Left ventricle myocardium inferior (tissue), 1 donor: ENCODE results near the gene OAT. TPM values are rescaled to one million over a fixed set of nuclear protein-coding genes. Genes with fewer than 3 reads are reported as not detected.

ENCODE experiments used
- DNase-seq: peaks from one replicate; pipeline ENCODE4 v3.0.0-alpha.2; 2020
- H3K27ac ChIP-seq: fragments of 200-600 bp; replicated peaks from 2 replicates; pipeline ENCODE4 v1.8.0; 2021
- H3K27me3 ChIP-seq: fragments of 200-600 bp; 2 replicates; pipeline ENCODE4 v1.8.0; 2021; ENCODE audit warnings: low read depth
- H3K36me3 ChIP-seq: fragments of 200-600 bp; 2 replicates; pipeline ENCODE4 v1.8.0; 2021
- H3K4me1 ChIP-seq: fragments of 200-600 bp; 2 replicates; pipeline ENCODE4 v1.8.0; 2021
- H3K4me3 ChIP-seq: fragments of 200-600 bp; 2 replicates; pipeline ENCODE4 v1.8.0; 2021; ENCODE audit warnings: mild to moderate bottlenecking, moderate library complexity
- H3K9me3 ChIP-seq: fragments of 200-600 bp; replicated peaks from 2 replicates; pipeline ENCODE4 v1.8.0; 2021
- CTCF ChIP-seq: fragments of 200-600 bp; IDR thresholded peaks from 2 replicates; pipeline ENCODE4 v1.8.0; 2021; ENCODE audit warnings: antibody characterized with exemption, mild to moderate bottlenecking, borderline replicate concordance
- intact Hi-C: fragments of 100-400 bp; cut with micrococcal nuclease; formaldehyde crosslinking; loops from one replicate; pipeline ENCODE4 v1.11.0; 2022
- total RNA-seq: library from RNA; stranded (reverse); fragmentation: NEBNext Ultra II Directional; extraction: Animal tissue kit (Norgen Biotek cat#: 25700); gene quantifications from one replicate; pipeline ENCODE4 v1.2.1, GENCODE V29; 2021
- donor health status: DM: no; HTN: yes; CAD: no; lungs with severe emphysema.

The OAT gene
- total RNA-seq, 1 donor from 2014 or later = 24.3 TPM

GRCh38 chr10:124379609-124380193 is 39.0 kb downstream of the OAT start:
- no peak overlapping the region for H3K27ac ChIP-seq
- no peak for TF ChIP-seq CTCF
- intact Hi-C loops = no loop called here

GRCh38 chr10:124378881-124379471 is 39.7 kb downstream of the OAT start:
- peaks cover 76% of the 10 kb centered on the region for H3K27me3 ChIP-seq
- H3K9me3 ChIP-seq = no peaks in the 10 kb centered on the region
- no peak for DNase-seq
- intact Hi-C loops = no loop called here
- no peak for TF ChIP-seq CTCF
- no peak overlapping the region for H3K4me3 ChIP-seq
- H3K36me3 ChIP-seq = no peaks in the 10 kb centered on the region
- H3K27ac ChIP-seq = no peak overlapping the region
- H3K4me1 ChIP-seq = no peaks in the 10 kb centered on the region

More at GRCh38 chr10:124379609-124380193, 39.0 kb downstream of the OAT start:
- H3K4me3 ChIP-seq = no peak overlapping the region
- no peaks in the 10 kb centered on the region for H3K4me1 ChIP-seq
- H3K36me3 ChIP-seq = no peaks in the 10 kb centered on the region
- no peak for DNase-seq
- no peaks in the 10 kb centered on the region for H3K9me3 ChIP-seq
- peaks cover 76% of the 10 kb centered on the region for H3K27me3 ChIP-seq

- no peak for TF ChIP-seq CTCF
- no peaks in the 10 kb centered on the region for H3K9me3 ChIP-seq
- no peak overlapping the region for H3K27ac ChIP-seq
- intact Hi-C loops = no loop called here
- no peak for DNase-seq
- no peaks in the 10 kb centered on the region for H3K36me3 ChIP-seq
- peaks cover 76% of the 10 kb centered on the region for H3K27me3 ChIP-seq
- H3K4me3 ChIP-seq = no peak overlapping the region
- no peaks in the 10 kb centered on the region for H3K4me1 ChIP-seq
Observed at GRCh38 chr10:124378271-124378670, 40.5 kb downstream of the OAT start.

- Histone ChIP-seq H3K27me3 (peaks cover 68% of the 10 kb centered on the region), H3K36me3 (no peaks in the 10 kb centered on the region), H3K9me3 (no peaks in the 10 kb centered on the region), H3K27ac (no peak overlapping the region), H3K4me1 (no peaks in the 10 kb centered on the region), H3K4me3 (no peak overlapping the region)
- TF ChIP-seq CTCF = no peak
- no peak for DNase-seq
- intact Hi-C loops = no loop called here
Observed at GRCh38 chr10:124377101-124377500, 41.6 kb downstream of the OAT start.

GRCh38 chr10:124376411-124376810 is 42.3 kb downstream of the OAT start:
- Histone ChIP-seq H3K4me1 (no peaks in the 10 kb centered on the region), H3K4me3 (no peak overlapping the region), H3K27ac (no peak overlapping the region), H3K36me3 (no peaks in the 10 kb centered on the region), H3K9me3 (no peaks in the 10 kb centered on the region), H3K27me3 (peaks cover 61% of the 10 kb centered on the region)
- no peak for TF ChIP-seq CTCF
- intact Hi-C loops = no loop called here
- DNase-seq = no peak
